KOPT-K1 (cell line): Measurements from ENCODE around the gene ZNF286A.
"Not testable (repeated sequence)": the region's sequence is repeated elsewhere in the genome, so short reads cannot be mapped to it uniquely, and the experiment has no call there.

Source experiments
- H3K27ac ChIP-seq: fragments of 200-600 bp; sonication (generic); 2 replicates; pipeline ENCODE4 v1.5.1; 2016; ENCODE audit warnings: antibody characterized with exemption, mild to moderate bottlenecking, low read depth, low read length; ENCODE audit not compliant: poor library complexity, severe bottlenecking
- H3K36me3 ChIP-seq: fragments of 200-600 bp; sonication (generic); 2 replicates; pipeline ENCODE4 v1.5.1; 2017; ENCODE audit warnings: antibody characterized with exemption, mild to moderate bottlenecking, low read length, moderate library complexity; ENCODE audit not compliant: insufficient read depth
- H3K9me3 ChIP-seq: fragments of 200-600 bp; sonication (generic); 2 replicates; pipeline ENCODE4 v1.5.1; 2017; ENCODE audit warnings: antibody characterized with exemption, low read length, mild to moderate bottlenecking; ENCODE audit not compliant: insufficient read depth, poor library complexity, severe bottlenecking

Gene ZNF286A

GRCh38 chr17:15736578-15736977 lies 37.0 kb downstream of the ZNF286A start:
- not testable (repeated sequence) for H3K36me3 ChIP-seq, H3K9me3 ChIP-seq, H3K27ac ChIP-seq

- Histone ChIP-seq H3K36me3 (no peaks in the 10 kb centered on the region), H3K27ac (no peak overlapping the region), H3K9me3 (no peaks in the 10 kb centered on the region)
Observed at GRCh38 chr17:15738066-15738465, 38.5 kb downstream of the ZNF286A start.

DNA sequence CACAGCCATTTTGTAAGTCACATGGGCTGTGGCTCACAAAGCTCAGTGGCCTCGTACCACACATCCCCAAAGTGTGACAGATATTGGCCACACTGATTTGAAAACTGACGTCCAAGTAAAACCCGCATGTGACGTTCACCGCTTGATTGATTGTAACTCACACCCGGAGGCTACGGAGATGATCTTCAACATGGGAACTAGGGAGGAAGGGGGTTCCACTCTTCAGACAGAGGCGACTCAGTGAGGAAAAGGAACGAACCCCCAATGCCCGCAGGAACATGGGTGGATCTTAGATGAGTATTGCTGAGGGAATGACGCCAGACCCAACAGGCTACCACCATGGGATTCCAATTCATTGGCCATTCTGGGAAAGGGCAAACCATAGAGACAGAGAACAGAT lies 39.7 kb downstream of the ZNF286A start:
- H3K36me3 ChIP-seq, H3K9me3 ChIP-seq: not testable (repeated sequence)

DNA sequence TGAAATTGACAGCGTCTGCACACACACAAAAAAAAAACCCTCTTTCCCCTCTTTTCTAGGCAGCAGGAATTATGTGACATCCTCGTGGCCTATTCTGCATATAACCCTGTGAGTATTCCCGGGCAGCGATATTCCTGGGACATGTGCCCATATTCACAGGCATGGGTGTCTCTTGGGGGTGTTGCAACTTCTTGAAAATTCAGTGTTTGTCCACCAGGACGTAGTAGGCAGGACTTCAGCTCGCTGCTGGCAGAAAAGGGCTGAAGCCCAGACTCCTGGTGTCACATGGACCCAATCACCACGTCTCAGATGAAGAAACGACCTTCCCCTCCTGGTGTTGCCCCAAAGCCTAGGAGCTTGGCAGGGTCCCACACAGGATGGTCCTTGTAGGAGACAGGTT lies 40.5 kb downstream of the ZNF286A start:
- not testable (repeated sequence) for H3K27ac ChIP-seq, H3K9me3 ChIP-seq, H3K36me3 ChIP-seq

More for the DNA sequence above, 39.7 kb downstream of the ZNF286A start:
- not testable (repeated sequence) for H3K27ac ChIP-seq

- Histone ChIP-seq H3K36me3 (no peaks in the 10 kb centered on the region), H3K27ac (no peak overlapping the region), H3K9me3 (no peaks in the 10 kb centered on the region)
Observed at GRCh38 chr17:15740570-15741120, 41.1 kb downstream of the ZNF286A start.

- Histone ChIP-seq H3K9me3 (no peaks in the 10 kb centered on the region), H3K27ac (no peak overlapping the region), H3K36me3 (no peaks in the 10 kb centered on the region)
Observed at GRCh38 chr17:15741624-15742023, 42.1 kb downstream of the ZNF286A start.

DNA sequence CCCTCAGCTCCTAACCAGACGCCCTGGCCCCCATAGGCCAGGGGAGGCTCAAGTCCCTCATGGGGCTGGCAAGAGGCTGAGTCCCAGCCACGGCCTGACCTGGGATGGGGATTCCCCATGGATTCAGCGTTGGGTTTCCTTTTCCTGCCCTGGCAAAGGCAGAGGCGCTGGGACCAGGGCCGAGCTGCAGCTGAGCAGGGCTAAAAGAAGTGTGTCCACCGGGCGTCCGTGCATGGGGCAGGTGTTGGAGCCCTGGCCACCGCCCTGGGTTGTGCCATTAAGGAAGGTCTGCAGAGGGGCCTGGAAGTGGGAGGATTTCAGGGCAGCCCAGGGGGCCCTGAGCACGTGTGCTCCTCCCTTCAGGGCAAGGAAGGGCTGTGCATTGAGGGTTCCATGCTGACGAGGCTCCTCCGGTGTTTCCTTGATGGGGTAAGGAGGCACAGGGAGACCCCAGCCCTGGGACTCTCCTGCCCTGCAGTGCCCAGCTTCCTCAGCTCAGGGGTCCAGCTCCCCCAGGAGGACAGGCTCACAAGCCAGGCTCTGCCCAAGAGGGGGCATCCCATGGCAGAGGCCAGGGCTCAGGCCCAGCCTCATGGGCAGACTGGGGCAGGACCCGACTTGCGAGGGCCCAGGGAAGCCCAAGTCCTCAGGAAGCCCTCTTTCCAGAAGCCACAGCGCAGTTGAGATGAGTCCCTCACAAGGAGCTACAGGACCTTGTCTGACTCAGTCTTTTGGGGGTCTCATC lies 42.7 kb downstream of the ZNF286A start:
- Histone ChIP-seq H3K9me3 (no peaks in the 10 kb centered on the region), H3K27ac (no peak overlapping the region), H3K36me3 (no peaks in the 10 kb centered on the region)

GRCh38 chr17:15742921-15743320 lies 43.4 kb downstream of the ZNF286A start:
- H3K9me3 ChIP-seq, result no peaks in the 10 kb centered on the region

GRCh38 chr17:15744074-15744676 lies 44.6 kb downstream of the ZNF286A start:
- Histone ChIP-seq H3K9me3 (no peaks in the 10 kb centered on the region), H3K27ac (no peak overlapping the region), H3K36me3 (no peaks in the 10 kb centered on the region)

More at GRCh38 chr17:15742921-15743320, 43.4 kb downstream of the ZNF286A start:
- no peak overlapping the region for H3K27ac ChIP-seq
- no peaks in the 10 kb centered on the region for H3K36me3 ChIP-seq

DNA sequence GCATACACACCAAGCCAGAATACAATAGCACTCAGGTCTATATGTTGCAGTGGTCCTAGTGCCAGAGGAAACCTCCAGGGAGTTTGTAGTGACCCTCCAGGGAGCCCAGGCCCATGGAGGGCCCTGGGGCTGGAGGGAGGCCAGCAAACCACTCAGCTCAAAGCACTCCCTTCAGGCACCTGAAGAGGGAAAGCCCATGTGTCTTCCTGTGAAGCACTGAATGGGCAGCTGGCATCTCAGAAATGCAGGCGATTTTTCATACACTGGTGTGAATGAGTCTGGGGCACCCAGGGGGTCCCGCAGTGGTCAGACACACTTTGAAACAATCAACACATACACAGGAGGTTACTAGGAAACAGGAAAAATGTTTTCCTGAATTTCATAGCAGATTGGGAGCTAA lies 45.3 kb downstream of the ZNF286A start:
- Histone ChIP-seq H3K9me3 (no peaks in the 10 kb centered on the region), H3K27ac (no peak overlapping the region), H3K36me3 (no peaks in the 10 kb centered on the region)

GRCh38 chr17:15749403-15749802 lies 49.9 kb downstream of the ZNF286A start:
- H3K36me3 ChIP-seq, H3K27ac ChIP-seq, H3K9me3 ChIP-seq: not testable (repeated sequence)

GRCh38 chr17:15768865-15769533 lies 69.4 kb downstream of the ZNF286A start:
- H3K9me3 ChIP-seq, H3K27ac ChIP-seq, H3K36me3 ChIP-seq: not testable (repeated sequence)
